Liver (tissue), 9 donors: ENCODE results near the gene HEXIM1. TPM values are rescaled to one million over a fixed set of nuclear protein-coding genes. Genes with fewer than 3 reads are reported as not detected.
A peak's percentile ranks its signal among the peaks of the same experiment; 100 is the strongest.

ENCODE experiments used
- DNase-seq: peaks from one replicate; pipeline ENCODE4 v3.0.0-alpha.2; 2017; ENCODE audit warnings: low spot score
- H3K27ac ChIP-seq, 2 donors: one replicate each; pipeline ENCODE4 v1.7.0; 2013; ENCODE audit warnings: inconsistent platforms in 2 of 2, low read length in 2 of 2, control low read depth in 1 of 2, low read depth in 1 of 2, mild to moderate bottlenecking in 1 of 2
- H3K27me3 ChIP-seq, 4 donors: one replicate each; pipeline versions ENCODE4 v1.6.1 to v1.7.0; 2013; ENCODE audit warnings: low read length in 3 of 4, inconsistent platforms in 1 of 4, mild to moderate bottlenecking in 1 of 4, moderate library complexity in 1 of 4; ENCODE audit not compliant: control insufficient read depth in 4 of 4, insufficient read depth in 4 of 4
- H3K36me3 ChIP-seq, 4 donors: one replicate each; pipeline versions ENCODE4 v1.6.1 to v1.7.0; 2013; ENCODE audit warnings: low read length in 3 of 4, mild to moderate bottlenecking in 3 of 4, low read depth in 1 of 4, moderate library complexity in 1 of 4; ENCODE audit not compliant: control insufficient read depth in 4 of 4, insufficient read depth in 3 of 4
- H3K4me1 ChIP-seq, 4 donors: one replicate each; pipeline versions ENCODE4 v1.6.1 to v1.7.0; 2013; ENCODE audit warnings: low read length in 3 of 4, mild to moderate bottlenecking in 3 of 4, moderate library complexity in 1 of 4; ENCODE audit not compliant: control insufficient read depth in 4 of 4, insufficient read depth in 4 of 4
- H3K4me3 ChIP-seq, 3 donors: one replicate each; pipeline versions ENCODE4 v1.6.1 to v1.7.0; 2013; ENCODE audit warnings: low read length in 3 of 3, control low read depth in 1 of 3, low read depth in 1 of 3, mild to moderate bottlenecking in 1 of 3
- H3K9ac ChIP-seq, 2 donors: one replicate each; pipeline ENCODE4 v1.7.0; 2013; ENCODE audit warnings: low read length in 2 of 2, mild to moderate bottlenecking in 2 of 2, moderate library complexity in 2 of 2, control low read depth in 1 of 2, low read depth in 1 of 2
- H3K9me3 ChIP-seq, 4 donors: one replicate each; pipeline versions ENCODE4 v1.6.1 to v1.7.0; 2013; ENCODE audit warnings: low read length in 3 of 4; ENCODE audit not compliant: control insufficient read depth in 4 of 4
- ATF3 ChIP-seq: IDR thresholded peaks from 2 replicates; pipeline ENCODE4 v1.6.1; 2016; ENCODE audit warnings: antibody characterized with exemption
- CTCF ChIP-seq: fragments of 150-350 bp; IDR thresholded peaks from 2 replicates; pipeline ENCODE4 v1.5.1; 2017; ENCODE audit warnings: improper control_type of control experiment, low read depth, low read length; ENCODE audit not compliant: missing input control
- EGR1 ChIP-seq, 2 donors: IDR thresholded peaks; 2 replicates each; pipeline ENCODE4 v1.6.1; 2016 to 2018; ENCODE audit warnings: antibody characterized with exemption in 2 of 2, low read depth in 2 of 2
- FOXA1 ChIP-seq: IDR thresholded peaks from 2 replicates; pipeline ENCODE4 v1.6.1; 2016; ENCODE audit warnings: antibody characterized with exemption
- FOXA2 ChIP-seq: IDR thresholded peaks from 2 replicates; pipeline ENCODE4 v1.6.1; 2016; ENCODE audit warnings: antibody characterized with exemption
- GABPA ChIP-seq, 2 donors: IDR thresholded peaks in 1 of 2; conservative IDR thresholded peaks in 1 of 2; 2 replicates each; pipeline ENCODE4 v1.6.1; 2016; ENCODE audit warnings: antibody characterized with exemption in 2 of 2, mild to moderate bottlenecking in 1 of 2, moderate library complexity in 1 of 2
- HNF4A ChIP-seq, 2 donors: conservative IDR thresholded peaks; 2 replicates each; pipeline ENCODE4 v1.6.1; 2016; ENCODE audit warnings: antibody characterized with exemption in 2 of 2, mild to moderate bottlenecking in 2 of 2
- HNF4G ChIP-seq: IDR thresholded peaks from 2 replicates; pipeline ENCODE4 v1.6.1; 2016; ENCODE audit warnings: antibody characterized with exemption
- JUND ChIP-seq, 2 donors: IDR thresholded peaks; 2 replicates each; pipeline ENCODE4 v1.6.1; 2016; ENCODE audit warnings: antibody characterized with exemption in 2 of 2
- MAX ChIP-seq: IDR thresholded peaks from 2 replicates; pipeline ENCODE4 v1.6.1; 2016; ENCODE audit warnings: antibody characterized with exemption
- NR2F2 ChIP-seq: IDR thresholded peaks from 2 replicates; pipeline ENCODE4 v1.6.1; 2016; ENCODE audit warnings: antibody characterized with exemption
- RAD21 ChIP-seq, 2 donors: IDR thresholded peaks; 2 replicates each; pipeline ENCODE4 v1.6.1; 2016; ENCODE audit warnings: antibody characterized with exemption in 2 of 2, mild to moderate bottlenecking in 2 of 2
- REST ChIP-seq: IDR thresholded peaks from 2 replicates; pipeline ENCODE4 v1.6.1; 2016; ENCODE audit warnings: antibody characterized with exemption, mild to moderate bottlenecking
- RXRA ChIP-seq, 2 donors: IDR thresholded peaks; 2 replicates each; pipeline ENCODE4 v1.6.1; 2017 to 2018; ENCODE audit warnings: antibody characterized with exemption in 2 of 2, mild to moderate bottlenecking in 1 of 2
- SP1 ChIP-seq: IDR thresholded peaks from 2 replicates; pipeline ENCODE4 v1.6.1; 2018; ENCODE audit warnings: antibody characterized with exemption, mild to moderate bottlenecking
- TAF1 ChIP-seq: conservative IDR thresholded peaks from 2 replicates; pipeline ENCODE4 v1.6.1; 2016; ENCODE audit warnings: antibody characterized with exemption, mild to moderate bottlenecking
- YY1 ChIP-seq: IDR thresholded peaks from 2 replicates; pipeline ENCODE4 v1.6.1; 2016; ENCODE audit warnings: antibody characterized with exemption, mild to moderate bottlenecking
- ZBTB33 ChIP-seq: IDR thresholded peaks from 2 replicates; pipeline ENCODE4 v1.6.1; 2016; ENCODE audit warnings: antibody characterized with exemption
- WGBS: extraction: QIAGEN DNeasy Blood & Tissue Kit; methylation state at CpG from one replicate; pipeline ENCODE4 v1.1.7; 2013; 5-methylcytosine and 5-hydroxymethylcytosine counted together
- polyA plus RNA-seq, 2 donors: library from polyadenylated mRNA; stranded (reverse) in 1 of 2; unstranded in 1 of 2; fragments of 200-250 nt in 1 of 2; fragments of >200 nt in 1 of 2; fragmentation: Nextera tagmentation in 1 of 2; extraction: Ambion mirVana in 1 of 2; gene quantifications; one replicate each; pipeline versions ENCODE4 v1.2.1 to v1.2.3, GENCODE V29; 2013 to 2015
- total RNA-seq, 2 donors: library from RNA; depleted of rRNA; stranded (reverse); fragments of >200 nt; gene quantifications; one replicate each; pipeline ENCODE4 v1.2.3, GENCODE V29; 2014
- donor health status: healthy.
- donor health status: healthy.
- donor health status: healthy.
- donor health status: healthy.
- donor health status: healthy.

HEXIM1 gene
- total RNA-seq (10 to 100 TPM; 13.4 to 14.3 TPM), polyA plus RNA-seq (10 to 100 TPM in 1 of 2 donors, 1 to 10 TPM in 1; 7.4 to 11.3 TPM)

- Histone ChIP-seq H3K36me3 (no peaks in the 10 kb centered on the region), H3K27ac (peak within 1 kb of the TSS; percentile 99), H3K9ac (peak within 1 kb of the TSS; percentile 93 to 99), H3K4me1 (peaks cover 7 to 56% (median 40%) of the 10 kb centered on the region in 4 donors), H3K27me3 (no peaks in the 10 kb centered on the region), H3K9me3 (no peaks in the 10 kb centered on the region), H3K4me3 (peak within 1 kb of the TSS; percentile 68 to 92 (median 92))
- under 1% methylated on average over 58 of the region's 58 CpGs for WGBS
- peak; percentile 99 for DNase-seq
- TF ChIP-seq FOXA1, result peak; percentile 84
- TF ChIP-seq ZBTB33, result peak; percentile 43
- TF ChIP-seq CTCF, result no peak
- no peak for TF ChIP-seq HNF4G
- TF ChIP-seq REST, result peak; percentile 96
- TF ChIP-seq RAD21 (IDR thresholded peaks at IDR 0.05), result peak in 1 of 2 donors; percentile 44
- TF ChIP-seq HNF4A (conservative IDR thresholded peaks at IDR 0.05), result peak; percentile 24
- TF ChIP-seq YY1, result peak; percentile 97
- peak; percentile 48 for TF ChIP-seq MAX
- TF ChIP-seq SP1, result peak; percentile 90
- TF ChIP-seq GABPA (IDR thresholded peaks at IDR 0.05 in 1 of 2, conservative IDR thresholded peaks at IDR 0.05 in 1 of 2), result no peak
- TF ChIP-seq FOXA2, result peak; percentile 41
- TF ChIP-seq NR2F2, result peak; percentile 47
- TF ChIP-seq EGR1 (IDR thresholded peaks at IDR 0.05; ENCODE audit: low read depth in 2 of 2), result peak; percentile 59 to 90
- TF ChIP-seq JUND (IDR thresholded peaks at IDR 0.05), result peak in 1 of 2 donors; percentile 38
- TF ChIP-seq TAF1, result peak; percentile 100
- TF ChIP-seq RXRA (IDR thresholded peaks at IDR 0.05), result peak; percentile 73 to 93
- peak; percentile 65 for TF ChIP-seq ATF3
Observed at GRCh38 chr17:45148183-45149036, at the start of gene HEXIM1. Gene HEXIM1, plus strand, starts transcription at chr17:45148475. Its CDS starts 716 bp downstream, at chr17:45149191.
